GM18498 (cell line): ENCODE measurements around the gene U2AF2.

Experiments used
- ATAC-seq: cut with Tn5 transposase; IDR thresholded peaks from one replicate; pipeline ENCODE4 v1.9.1; 2021; ENCODE audit warnings: mild to moderate bottlenecking, moderate library complexity; ENCODE audit not compliant: unreplicated experiment

The U2AF2 gene

GRCh38 chr19:55621205-55621672, 33.6 kb upstream of the U2AF2 start:
- no peak for ATAC-seq

- no peak for ATAC-seq
These were observed 33.1 kb upstream of the U2AF2 start for GRCh38 chr19:55621673-55622231.

GRCh38 chr19:55622242-55622969, 32.4 kb upstream of the U2AF2 start:
- ATAC-seq, result no peak

GRCh38 chr19:55623130-55623529, 31.7 kb upstream of the U2AF2 start:
- ATAC-seq, result no peak

- no peak for ATAC-seq
These were observed 31.3 kb upstream of the U2AF2 start for GRCh38 chr19:55623561-55623960.

- peak; percentile 61 for ATAC-seq
These were observed 30.5 kb upstream of the U2AF2 start, which contains the start of gene ZNF784 for GRCh38 chr19:55624109-55625003. Gene ZNF784, minus strand, starts transcription at chr19:55624566. Its CDS starts 5 bp downstream, at chr19:55624561.

GRCh38 chr19:55625004-55625326, 29.9 kb upstream of the U2AF2 start:
- no peak for ATAC-seq

GRCh38 chr19:55626350-55626749, 28.5 kb upstream of the U2AF2 start:
- ATAC-seq, result no peak

GRCh38 chr19:55632463-55632834, 22.4 kb upstream of the U2AF2 start:
- ATAC-seq, result no peak

GRCh38 chr19:55633861-55634260, 21.0 kb upstream of the U2AF2 start:
- no peak for ATAC-seq

GRCh38 chr19:55635334-55635717, 19.5 kb upstream of the U2AF2 start:
- ATAC-seq, result no peak

GRCh38 chr19:55635856-55636440, 18.9 kb upstream of the U2AF2 start:
- ATAC-seq, result no peak

GRCh38 chr19:55636723-55637122, 18.1 kb upstream of the U2AF2 start:
- no peak for ATAC-seq

GRCh38 chr19:55637534-55637933, 17.3 kb upstream of the U2AF2 start:
- no peak for ATAC-seq

GRCh38 chr19:55638864-55639359, 15.9 kb upstream of the U2AF2 start:
- no peak for ATAC-seq

GRCh38 chr19:55640043-55640576, 14.7 kb upstream of the U2AF2 start:
- no peak for ATAC-seq

- peak; percentile 32 for ATAC-seq
These were observed 14.0 kb upstream of the U2AF2 start, which contains the start of gene ZNF580 for GRCh38 chr19:55640577-55641425. Gene ZNF580, plus strand, starts transcription at chr19:55641002. Its CDS starts 1,507 bp downstream, at chr19:55642509.

- ATAC-seq, result no peak
These were observed 13.2 kb upstream of the U2AF2 start for GRCh38 chr19:55641426-55642152.
